Activated T-cell treated with anti-CD3 and anti-CD28 coated beads for 48 hours (primary cell): ENCODE data around the gene ACTG2.

ENCODE experiments used
- DNase-seq: peaks from one replicate; pipeline ENCODE4 v3.0.0-alpha.2; 2020; ENCODE audit warnings: low read depth

Gene ACTG2

DNA sequence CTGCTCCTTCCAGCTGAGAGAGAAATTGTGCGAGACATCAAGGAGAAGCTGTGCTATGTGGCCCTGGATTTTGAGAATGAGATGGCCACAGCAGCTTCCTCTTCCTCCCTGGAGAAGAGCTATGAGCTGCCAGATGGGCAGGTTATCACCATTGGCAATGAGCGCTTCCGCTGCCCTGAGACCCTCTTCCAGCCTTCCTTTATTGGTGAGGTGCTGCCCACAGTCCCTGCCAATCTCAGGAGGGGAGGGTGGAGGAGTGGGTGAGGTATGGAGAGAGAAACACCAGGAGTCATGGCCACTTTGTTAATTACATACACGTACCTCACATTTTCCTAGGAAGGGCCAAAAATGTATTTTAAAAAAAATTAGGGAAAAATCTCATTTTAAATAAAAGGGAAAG, 21.9 kb downstream of the ACTG2 start:
- DNase-seq: no peak

DNA sequence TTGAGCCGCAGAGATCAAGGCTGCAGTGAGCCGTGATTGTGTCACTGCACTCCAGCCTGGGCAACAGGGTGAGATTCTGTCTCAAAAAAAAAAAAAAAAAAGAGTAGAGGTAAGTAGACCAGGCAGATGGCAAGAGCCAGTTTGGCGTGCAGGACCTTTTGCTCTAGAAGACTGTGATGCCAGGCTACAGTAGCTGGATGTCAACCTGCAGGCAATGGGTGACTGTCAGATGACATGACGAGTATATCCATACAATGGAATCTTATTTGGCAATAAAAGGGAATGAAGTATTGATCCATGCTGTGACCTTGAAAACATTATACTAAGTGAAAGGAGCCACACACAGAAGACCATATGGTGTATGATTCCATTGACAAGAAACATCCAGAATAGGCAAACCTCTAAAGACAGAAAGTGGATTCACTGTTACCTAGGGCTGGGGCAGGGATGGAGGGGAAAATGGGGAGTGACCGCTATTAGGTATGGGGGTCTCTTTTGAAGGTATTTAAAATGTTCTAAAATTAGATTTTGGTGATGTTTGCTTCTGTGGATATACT, 22.7 kb downstream of the ACTG2 start:
- no peak for DNase-seq

DNA sequence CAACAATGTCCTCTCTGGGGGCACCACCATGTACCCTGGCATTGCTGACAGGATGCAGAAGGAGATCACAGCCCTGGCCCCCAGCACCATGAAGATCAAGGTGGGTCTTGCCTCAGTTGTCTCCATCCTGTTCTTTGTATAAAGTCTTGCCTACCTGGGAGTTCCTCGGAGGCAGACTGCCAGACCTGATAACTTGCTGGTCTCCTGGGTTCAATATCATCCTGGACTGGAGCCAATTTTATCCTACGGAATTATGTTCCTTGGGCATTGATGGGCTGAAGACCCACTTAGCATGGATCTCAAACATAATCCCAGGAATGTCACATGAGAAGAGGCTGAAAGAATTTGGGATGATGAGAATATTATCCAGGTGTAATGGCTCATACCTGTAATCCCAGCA, 23.9 kb downstream of the ACTG2 start:
- no peak for DNase-seq

DNA sequence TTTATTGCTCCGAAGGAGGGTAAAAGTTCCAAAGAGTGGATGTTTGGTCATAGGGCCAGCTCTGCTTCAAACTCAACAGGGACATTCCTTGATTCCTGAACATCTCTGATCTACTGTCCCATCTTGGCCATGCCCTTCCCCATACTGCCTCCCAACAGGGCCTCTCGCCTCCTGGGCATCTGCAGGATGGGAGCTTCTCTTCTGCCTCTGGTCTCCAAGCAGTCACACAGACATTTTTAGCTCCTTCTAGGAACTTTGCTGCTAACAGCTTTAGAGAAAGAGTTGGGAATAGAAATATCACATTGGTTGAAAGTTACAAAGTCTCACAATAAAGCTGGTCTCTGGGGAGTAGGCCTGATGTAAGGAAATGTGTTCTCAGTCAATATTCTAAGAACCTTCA, 24.5 kb downstream of the ACTG2 start:
- no peak for DNase-seq

DNA sequence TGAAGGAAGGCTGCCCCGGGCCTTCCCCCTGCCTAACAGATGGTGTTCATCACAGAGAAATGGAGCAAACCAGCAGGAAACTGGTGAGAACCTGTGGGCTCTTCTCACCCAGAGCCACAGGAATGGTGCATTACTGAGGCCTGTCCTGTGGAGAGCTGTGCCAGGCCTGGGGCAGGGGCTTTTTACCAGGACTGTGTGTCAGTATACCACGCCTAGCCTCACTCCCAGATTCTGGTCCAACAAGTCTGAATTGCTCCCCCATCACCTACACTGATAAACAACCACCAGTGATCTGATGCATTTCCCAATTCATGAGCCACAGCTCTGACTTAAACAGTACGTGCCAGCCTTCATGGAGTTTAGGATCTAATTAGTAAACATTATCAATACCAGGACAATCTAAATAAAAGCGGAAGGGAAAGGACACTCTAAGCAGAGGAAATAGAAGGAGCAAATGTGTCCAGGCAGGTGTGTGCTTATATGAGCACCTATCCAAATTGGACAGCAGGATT, 24.9 kb downstream of the ACTG2 start:
- no peak for DNase-seq

DNA sequence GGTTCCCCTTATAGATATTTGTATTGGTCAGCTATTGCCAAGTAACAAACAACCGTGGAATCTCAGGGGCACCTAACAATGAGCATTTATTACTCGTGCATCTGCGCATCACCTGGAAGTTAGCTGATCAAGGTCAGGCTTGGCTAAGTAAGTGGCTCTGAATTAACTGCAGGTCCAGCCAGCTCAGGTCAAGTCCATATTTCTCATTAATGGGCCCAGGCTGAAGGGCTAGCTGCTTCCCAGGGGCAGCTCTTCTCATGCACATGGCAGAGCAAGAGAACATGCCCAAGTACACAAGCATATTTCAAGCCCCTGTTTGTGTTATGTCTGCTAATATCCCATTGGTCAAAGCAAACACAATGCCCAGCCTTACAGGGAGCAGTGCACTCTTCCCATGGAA, 26.0 kb downstream of the ACTG2 start:
- no peak for DNase-seq

DNA sequence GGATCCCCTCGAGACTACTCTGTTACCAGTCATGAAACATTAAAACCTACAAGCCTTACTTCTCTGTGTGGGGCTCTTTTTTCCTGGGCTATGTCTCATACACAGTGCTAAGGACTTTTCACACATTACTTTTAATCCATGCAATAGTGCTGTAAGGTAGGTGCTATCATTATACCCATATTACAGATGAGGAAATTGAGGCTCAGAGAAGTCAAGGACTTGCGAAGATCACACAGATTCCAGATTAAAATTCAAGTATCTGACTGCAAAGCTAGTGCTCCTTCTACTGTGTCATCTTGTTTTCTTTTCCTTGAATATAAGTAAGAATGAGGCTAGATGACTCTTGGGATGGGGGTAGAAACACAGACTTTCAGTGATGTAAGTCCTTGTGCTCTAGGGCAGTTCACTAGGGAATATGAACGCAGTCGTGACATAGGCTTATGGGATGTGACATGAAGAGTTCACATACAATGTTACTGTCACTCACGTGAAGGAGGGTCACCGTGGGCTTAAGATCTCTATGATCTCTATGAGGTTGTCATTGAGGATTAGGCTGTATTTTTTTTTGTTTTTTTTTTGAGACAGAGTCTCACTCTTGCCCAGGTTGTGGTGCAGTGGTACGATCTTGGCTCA, 26.9 kb downstream of the ACTG2 start:
- no peak for DNase-seq

DNA sequence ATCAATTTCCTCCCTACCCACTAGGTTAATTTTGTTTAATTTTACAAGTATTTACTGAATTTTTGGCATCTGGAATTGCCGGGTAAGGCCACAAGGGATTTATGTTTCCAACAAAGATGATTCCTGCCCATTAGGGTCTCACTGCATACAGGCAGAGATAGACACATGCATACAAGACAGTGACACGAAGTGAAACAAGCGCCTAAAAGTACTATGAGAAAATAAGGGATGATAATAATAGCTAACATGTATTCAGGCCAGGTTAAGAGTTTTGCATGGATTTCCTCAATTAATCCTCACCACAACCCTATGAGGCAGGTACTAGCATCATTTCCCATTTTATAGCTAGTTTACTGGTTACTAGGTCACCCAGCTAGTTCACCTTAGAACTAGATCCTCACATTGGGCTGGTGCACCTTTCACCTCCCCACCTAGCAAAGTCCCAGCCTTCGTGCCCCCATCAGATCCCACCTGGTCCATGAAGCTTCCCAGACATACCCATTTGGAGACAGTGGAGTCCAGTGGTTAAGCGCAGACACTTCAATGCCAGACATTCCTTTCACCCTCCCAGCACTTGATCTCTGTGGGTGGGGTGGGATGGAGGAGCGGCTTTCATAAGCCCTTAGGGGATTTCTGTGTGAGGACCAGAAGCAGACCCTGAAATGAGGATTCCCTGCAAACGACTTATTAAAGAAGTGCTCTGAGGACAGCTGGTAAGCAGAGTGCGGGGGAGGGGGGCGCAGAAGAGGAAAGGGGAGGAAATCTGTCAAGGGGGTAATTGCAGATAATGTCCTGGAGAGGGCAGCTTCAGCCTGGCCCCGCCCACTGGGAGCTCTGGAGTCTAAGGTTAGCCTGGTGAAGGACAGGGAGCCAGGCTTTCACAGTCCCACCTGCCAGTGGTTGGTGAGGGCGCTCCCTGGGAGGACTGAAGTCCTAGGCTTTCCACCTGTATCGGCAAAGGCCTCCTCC, 28.1 kb downstream of the ACTG2 start:
- peak; percentile 39 for DNase-seq

DNA sequence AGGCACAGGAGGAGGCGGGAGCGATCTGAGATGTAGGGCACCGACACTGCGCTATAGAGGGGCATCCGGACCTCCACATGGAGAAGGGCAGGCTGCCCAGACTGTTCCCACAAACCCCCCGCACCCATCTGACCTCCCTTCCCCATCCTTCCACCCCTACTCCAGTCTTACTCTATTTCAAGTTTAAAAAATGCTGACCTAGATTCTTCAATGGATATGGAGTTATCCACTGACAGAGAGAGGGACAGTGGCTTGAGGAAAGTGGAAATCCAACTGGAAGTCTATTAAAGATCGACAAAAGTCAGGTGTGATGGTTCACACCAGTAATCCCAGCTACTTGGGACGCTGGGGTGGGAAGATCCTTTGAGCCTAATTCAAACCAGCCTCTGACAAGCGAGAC, 28.8 kb downstream of the ACTG2 start:
- DNase-seq: no peak

DNA sequence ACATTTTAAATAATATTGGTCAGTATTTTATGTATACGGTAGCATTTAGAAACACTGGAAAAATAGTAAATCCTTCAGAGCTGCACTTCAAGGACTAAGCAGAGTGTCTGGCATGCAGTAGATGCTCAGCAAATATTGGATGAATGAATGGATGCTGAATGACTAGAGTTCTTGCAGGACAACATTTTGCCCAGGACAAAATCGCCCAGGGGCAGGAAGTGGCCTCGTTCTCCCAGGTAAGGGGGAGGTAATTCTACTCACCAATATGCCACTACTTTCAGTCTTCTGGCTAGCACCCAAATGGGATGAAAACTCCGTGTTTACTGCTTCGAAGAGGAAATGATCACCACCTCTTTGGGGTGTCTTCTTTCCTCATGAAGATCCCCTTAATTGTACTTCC, 29.9 kb downstream of the ACTG2 start:
- DNase-seq: no peak

DNA sequence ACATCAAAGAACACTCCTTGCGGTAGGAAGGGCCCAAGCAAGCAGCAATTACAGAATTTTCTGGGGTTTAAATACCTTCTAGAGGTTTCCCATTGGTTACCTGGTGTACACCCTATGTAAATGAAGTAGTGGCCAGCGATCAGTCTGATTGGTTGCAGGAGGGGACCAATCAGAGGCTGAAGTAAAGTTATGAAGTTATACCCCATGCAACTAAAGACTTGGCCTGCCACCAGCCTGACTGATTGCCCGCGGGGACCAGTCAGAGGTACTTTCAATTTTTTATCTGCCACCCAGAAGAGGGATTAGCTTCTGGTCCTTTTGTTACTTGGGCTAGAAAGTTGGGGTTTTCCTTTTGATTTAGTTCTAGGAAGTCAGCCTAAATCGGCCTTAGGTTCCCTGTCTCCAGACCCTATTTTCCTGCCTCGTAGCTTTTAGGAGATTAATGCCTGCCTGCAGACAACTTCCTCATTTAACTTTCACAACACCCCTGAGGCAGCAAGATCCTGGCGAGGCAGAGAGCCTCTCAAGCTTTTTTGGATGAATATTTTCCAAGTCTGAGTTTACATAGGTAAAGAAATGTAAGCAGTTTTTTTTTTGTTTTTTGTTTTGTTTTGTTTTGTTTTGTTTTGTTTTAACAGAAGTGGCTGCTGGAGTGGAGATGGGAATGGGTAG, 32.4 kb downstream of the ACTG2 start:
- no peak for DNase-seq

DNA sequence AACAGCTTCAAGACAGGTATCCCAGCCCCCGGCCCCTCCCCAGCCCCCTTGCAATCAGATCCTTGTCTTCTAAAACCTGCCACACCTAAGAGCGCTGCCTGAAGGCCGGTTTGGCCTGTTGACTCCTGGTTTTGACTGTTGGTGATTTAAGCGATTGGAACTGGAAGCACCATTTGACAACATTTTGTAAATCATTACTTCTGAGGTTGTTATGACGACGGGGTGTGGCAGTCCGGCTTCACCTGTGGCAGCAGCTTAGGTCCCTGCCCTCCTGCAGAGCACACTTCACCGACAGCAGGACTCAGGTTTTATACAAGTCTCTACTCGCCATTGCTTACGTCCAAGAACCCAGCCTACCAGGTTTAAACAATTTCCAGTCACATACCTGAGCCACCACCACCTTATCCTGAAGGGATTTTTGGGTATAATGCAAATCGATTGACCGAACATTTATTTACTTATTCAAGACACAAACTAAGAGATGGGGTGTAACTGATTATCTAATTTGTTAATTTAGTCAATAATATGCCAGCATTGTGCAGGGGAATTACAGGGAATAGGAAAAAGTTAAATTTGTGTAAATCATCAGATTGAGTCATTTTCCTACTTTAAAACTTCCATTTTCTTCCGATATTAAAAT, 33.2 kb downstream of the ACTG2 start:
- DNase-seq: no peak

DNA sequence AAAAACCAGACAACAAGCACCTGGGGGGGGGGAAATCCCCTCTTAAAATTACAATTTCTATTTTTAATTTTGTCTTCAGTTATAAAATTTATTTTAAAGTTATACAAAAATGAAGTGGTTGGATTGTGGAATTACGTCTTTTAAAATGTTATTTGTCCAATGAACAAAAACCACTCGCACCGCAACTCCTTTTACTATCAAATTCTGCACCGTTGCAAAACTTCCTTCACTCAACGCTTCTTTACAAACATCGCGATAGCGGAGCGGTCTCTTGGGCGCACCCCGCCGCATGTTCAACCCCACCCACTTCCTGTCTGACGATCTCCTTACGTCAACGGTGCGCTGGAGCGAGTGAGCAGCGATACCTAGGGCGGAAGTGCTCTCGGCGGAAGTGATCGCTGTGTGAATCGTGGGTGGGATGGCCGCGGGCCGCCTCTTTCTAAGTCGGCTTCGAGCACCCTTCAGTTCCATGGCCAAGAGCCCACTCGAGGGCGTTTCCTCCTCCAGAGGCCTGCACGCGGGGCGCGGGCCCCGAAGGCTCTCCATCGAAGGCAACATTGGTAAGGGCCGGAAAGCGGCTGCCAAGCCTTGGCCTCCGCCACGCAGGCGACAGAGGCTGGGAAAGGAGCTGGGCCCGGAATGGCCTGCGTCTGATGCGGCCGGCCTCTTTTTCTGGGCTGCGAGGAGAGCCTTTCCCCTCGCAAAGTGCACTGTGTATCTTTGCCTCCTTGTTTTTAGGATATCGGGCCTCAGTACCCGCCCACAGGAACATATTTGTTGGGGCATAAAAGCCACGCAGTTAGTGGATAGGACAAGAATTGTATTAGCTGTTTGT, 33.9 kb downstream of the ACTG2 start, which contains the start of gene DGUOK:
Gene DGUOK, plus strand, starts transcription at position 388 of the 835 bp plus-strand sequence. Its CDS starts 31 bp downstream, at position 419.
- peak; percentile 94 for DNase-seq

DNA sequence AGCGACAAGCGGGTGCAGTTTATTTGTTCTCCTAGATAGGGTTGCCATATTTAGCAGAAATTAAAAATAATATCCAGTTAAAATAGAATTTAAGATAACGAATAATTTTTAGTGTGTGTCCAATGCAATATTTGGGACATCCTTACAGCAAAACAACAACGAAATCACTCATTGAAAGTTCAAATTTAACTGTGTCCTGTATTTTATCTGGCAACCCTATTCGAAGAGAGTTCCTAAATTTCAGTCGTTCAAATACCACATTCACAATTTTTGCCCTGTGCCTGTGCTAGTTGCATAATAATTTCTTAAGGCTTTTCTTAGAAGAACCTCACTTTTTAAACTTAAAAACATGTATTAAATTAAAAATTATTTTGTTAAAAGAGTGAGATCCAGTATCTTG, 34.5 kb downstream of the ACTG2 start:
- DNase-seq: no peak

DNA sequence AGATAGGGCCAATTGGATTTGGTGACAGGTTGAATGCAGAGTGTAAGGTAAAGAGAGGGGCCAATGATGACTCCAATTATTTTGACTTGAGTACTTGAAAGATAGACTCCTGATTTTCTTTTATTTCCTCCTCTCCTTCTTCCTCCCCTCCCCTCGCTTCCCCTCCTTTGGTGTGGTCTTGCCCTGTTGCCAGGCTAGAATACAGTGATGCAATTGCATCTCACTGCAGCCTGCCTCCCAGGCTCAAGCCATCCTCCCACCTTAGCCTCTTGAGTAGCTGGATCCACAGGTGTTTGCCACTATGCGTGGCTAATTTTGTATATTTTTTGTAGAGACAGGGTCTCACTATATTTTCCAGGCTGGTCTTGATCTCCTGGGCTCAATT, 36.1 kb downstream of the ACTG2 start:
- DNase-seq: no peak

DNA sequence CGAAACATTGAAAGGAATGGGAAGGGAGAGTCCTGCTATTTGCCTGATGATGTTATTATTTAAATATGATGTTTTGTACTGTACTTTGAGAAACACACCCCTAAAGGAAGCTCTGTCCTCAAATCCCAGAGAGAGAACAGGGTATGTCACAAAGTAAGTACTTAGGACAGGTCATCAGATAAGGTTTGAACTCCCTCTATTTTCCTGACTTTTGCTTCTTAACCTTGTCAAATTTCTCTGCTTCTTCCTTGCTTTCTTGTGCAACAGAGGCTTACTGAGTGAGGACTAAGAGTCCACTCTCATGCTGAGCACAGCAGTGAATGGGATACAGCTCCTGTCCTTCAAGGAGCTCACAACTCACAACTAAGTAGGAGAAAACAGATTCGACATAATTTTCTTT, 37.6 kb downstream of the ACTG2 start:
- DNase-seq: no peak

DNA sequence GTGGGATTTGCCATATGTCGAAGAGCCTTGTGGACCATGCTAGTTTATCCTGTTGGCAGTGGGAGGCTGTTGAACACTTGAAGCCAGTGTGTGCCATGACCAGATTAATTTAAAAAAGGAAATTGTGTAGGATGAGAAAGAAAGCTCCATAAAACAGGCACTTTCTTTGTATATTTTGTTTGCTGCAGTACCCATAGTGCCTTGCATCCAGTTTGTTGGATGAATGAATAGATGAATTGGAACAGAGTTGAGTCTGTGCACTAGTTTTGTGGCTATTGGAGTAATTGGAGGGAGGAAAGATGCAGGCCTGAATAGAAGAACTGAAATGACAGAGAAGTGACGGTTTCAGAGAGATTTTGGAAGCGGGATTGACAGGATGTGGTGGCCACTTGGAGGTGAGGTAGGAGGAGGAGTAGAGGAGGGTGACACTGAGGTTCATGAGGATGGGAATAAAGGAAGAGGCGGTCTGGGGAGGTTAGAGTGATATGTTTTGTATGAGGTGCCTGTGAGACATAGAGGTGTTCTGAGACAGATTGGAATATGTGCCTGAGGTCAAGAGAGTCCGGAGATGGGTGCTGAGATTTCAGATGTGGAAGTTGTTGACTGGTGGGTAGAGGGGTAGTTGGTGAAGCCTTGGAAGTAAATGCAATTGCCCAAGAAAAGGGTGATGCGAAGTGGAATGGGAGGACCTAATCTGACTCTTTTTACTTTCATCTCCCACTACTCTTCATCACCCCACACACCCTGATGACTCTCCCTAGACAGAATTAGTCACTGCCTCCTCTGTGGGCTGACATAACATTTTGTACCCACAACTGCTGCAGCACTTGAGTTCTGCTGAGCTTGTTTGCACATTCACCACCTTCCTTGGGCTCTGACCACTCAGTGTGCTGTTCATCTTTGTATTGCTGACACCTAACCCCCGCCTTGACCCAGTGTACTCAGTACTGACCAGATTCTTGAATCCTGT, 39.0 kb downstream of the ACTG2 start:
- DNase-seq: no peak

DNA sequence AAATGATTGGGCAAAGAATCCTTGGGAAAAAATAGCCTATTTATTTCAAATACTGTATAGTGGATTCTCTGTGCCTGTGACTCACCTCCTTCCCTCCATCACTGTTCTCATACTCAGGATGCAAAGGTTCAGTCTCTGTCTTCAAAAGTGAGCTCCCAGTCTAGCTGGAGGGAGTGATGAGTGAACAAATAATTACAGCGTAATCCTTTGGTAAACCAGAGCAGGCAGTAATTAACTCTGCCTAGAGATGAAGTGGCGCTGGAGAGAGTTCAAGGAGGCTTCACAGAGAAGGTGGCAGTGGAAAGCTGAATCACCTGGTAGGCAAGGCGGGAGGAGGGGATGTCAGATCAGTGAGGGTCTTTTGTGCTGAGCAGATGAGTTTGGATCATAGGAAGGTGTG, 40.4 kb downstream of the ACTG2 start:
- DNase-seq: no peak

DNA sequence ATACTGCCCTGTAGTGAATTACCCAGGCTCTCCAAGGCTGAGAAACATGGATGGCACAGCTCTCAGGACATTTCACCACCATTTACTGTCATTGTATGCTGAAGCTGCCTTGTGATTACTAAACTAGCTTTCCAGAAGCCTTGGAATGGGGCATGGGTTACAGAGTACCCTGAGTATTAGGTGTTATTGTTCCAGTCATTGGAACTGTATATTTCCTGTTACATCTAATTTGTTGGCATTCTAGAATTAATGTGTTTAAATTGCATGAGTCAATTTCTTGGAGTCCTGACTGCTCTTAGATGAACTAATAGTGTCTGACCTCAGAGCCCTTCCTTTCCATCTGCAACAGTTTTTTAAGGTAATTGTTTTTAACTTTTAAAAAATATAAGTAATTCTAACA, 42.8 kb downstream of the ACTG2 start:
- DNase-seq: no peak
